Activated CD4-positive, alpha-beta memory T cell treated with anti-CD3 and anti-CD28 coated beads for 36 hours (primary cell): ENCODE data around the gene RNF11. TPM values are rescaled to one million over a fixed set of nuclear protein-coding genes. Genes with fewer than 3 reads are reported as not detected.
"Not testable (repeated sequence)": the region's sequence is repeated elsewhere in the genome, so short reads cannot be mapped to it uniquely, and the experiment has no call there.

Experiments
- CTCF ChIA-PET: fragments of 350-600 bp; sonication (Branson Sonifier 250); formaldehyde crosslinking; loops from one replicate; lab custom pipeline; 2021; ENCODE audit warnings: antibody characterized with exemption, inconsistent platforms; lab: Charles Lee
- POLR2A ChIA-PET: fragments of 350-600 bp; sonication (Branson Sonifier 250); formaldehyde crosslinking; loops from one replicate; lab custom pipeline; 2021; ENCODE audit warnings: antibody characterized with exemption; lab: Charles Lee
- DNase-seq: peaks from one replicate; pipeline ENCODE4 v3.0.0-alpha.2; 2020
- H3K27ac Mint-ChIP-seq: one replicate; pipeline ENCODE4 v1.8.0; 2021; ENCODE audit warnings: mixed read lengths
- H3K27me3 Mint-ChIP-seq: one replicate; pipeline ENCODE4 v1.8.0; 2021; ENCODE audit warnings: mixed read lengths
- H3K36me3 Mint-ChIP-seq: one replicate; pipeline ENCODE4 v1.8.0; 2021; ENCODE audit warnings: mixed read lengths
- H3K4me1 Mint-ChIP-seq: one replicate; pipeline ENCODE4 v1.8.0; 2021; ENCODE audit warnings: low read depth, mixed read lengths
- H3K4me3 Mint-ChIP-seq: one replicate; pipeline ENCODE4 v1.8.0; 2021; ENCODE audit warnings: mild to moderate bottlenecking, mixed read lengths
- H3K9me3 Mint-ChIP-seq: one replicate; pipeline ENCODE4 v1.8.0; 2021; ENCODE audit warnings: mixed read lengths
- intact Hi-C: fragments of 100-400 bp; cut with micrococcal nuclease; formaldehyde crosslinking; loops from one replicate; pipeline ENCODE4 v1.15.1; 2023
- total RNA-seq, 2 experiments: library from RNA; stranded (reverse); gene quantifications; one replicate each; pipeline ENCODE4 v1.2.3, GENCODE V29; 2021

Gene RNF11
- total RNA-seq, 2 experiments from 2014 or later = 26.3 to 31.9 TPM

- H3K27ac Mint-ChIP-seq = no peak overlapping the region
- H3K27me3 Mint-ChIP-seq = no peaks in the 10 kb centered on the region
- ChIA-PET POLR2A (interaction anchor here (1.0 kb wide), 1 partner anchor 11 kb away, joined by 3 read pairs; the partner anchor contains the start of gene RNF11), CTCF (no interaction called here)
- no peak for DNase-seq
- H3K4me3 Mint-ChIP-seq = no peak overlapping the region
- intact Hi-C loops = no loop called here
- no peaks in the 10 kb centered on the region for H3K9me3 Mint-ChIP-seq
- H3K4me1 Mint-ChIP-seq = peaks cover 36% of the 10 kb centered on the region
- peaks cover 4% of the 10 kb centered on the region for H3K36me3 Mint-ChIP-seq
Measured at GRCh38 chr1:51247022-51247421, 10.9 kb downstream of the RNF11 start.

- POLR2A ChIA-PET = interaction anchor here (1.0 kb wide), 1 partner anchor 12 kb away, joined by 3 read pairs; the partner anchor contains the start of gene RNF11
- no peak overlapping the region for H3K27ac Mint-ChIP-seq
- CTCF ChIA-PET = no interaction called here
- H3K4me3 Mint-ChIP-seq = no peak overlapping the region
- H3K27me3 Mint-ChIP-seq = no peaks in the 10 kb centered on the region
- no peak for DNase-seq
- peaks cover 6% of the 10 kb centered on the region for H3K36me3 Mint-ChIP-seq
- H3K9me3 Mint-ChIP-seq = no peaks in the 10 kb centered on the region
- intact Hi-C loops = no loop called here
- H3K4me1 Mint-ChIP-seq = peaks cover 40% of the 10 kb centered on the region
Measured at GRCh38 chr1:51247499-51247898, 11.4 kb downstream of the RNF11 start.

DNA sequence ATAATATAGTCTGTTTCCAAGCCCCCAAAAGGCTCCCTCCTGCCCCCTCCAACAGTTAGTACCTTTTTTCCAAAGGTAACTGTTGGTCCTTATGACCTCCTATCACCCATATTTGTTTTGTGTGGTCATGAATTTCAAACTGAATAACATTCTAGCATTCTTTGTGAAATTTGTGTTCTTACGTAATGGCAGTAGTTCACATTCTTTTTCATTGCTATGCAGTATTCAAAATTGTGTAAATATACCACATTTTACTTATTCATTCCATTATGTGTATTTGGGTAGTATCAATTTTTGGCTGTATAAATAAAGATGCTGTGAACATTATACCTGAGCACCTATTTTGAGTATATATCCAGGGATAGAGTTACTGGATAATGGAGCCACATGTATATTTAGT, 13.4 kb downstream of the RNF11 start:
- no peak overlapping the region for H3K27ac Mint-ChIP-seq
- intact Hi-C loops = no loop called here
- peaks cover 2% of the 10 kb centered on the region for H3K36me3 Mint-ChIP-seq
- DNase-seq = no peak
- H3K27me3 Mint-ChIP-seq = no peaks in the 10 kb centered on the region
- CTCF ChIA-PET = no interaction called here
- H3K4me3 Mint-ChIP-seq = no peak overlapping the region
- POLR2A ChIA-PET = no interaction called here
- H3K9me3 Mint-ChIP-seq = no peaks in the 10 kb centered on the region
- peaks cover 38% of the 10 kb centered on the region for H3K4me1 Mint-ChIP-seq

- not testable (repeated sequence) for H3K27ac Mint-ChIP-seq, H3K4me3 Mint-ChIP-seq
Measured at GRCh38 chr1:51250729-51251128, 14.7 kb downstream of the RNF11 start.

GRCh38 chr1:51251165-51251564, 15.1 kb downstream of the RNF11 start:
- POLR2A ChIA-PET, H3K27me3 Mint-ChIP-seq, DNase-seq, CTCF ChIA-PET, H3K36me3 Mint-ChIP-seq, intact Hi-C loops, H3K27ac Mint-ChIP-seq, H3K9me3 Mint-ChIP-seq, H3K4me3 Mint-ChIP-seq: not testable (repeated sequence)
- peaks cover 36% of the 10 kb centered on the region for H3K4me1 Mint-ChIP-seq

More at GRCh38 chr1:51250729-51251128, 14.7 kb downstream of the RNF11 start:
- intact Hi-C loops, H3K27me3 Mint-ChIP-seq, DNase-seq, CTCF ChIA-PET, POLR2A ChIA-PET, H3K9me3 Mint-ChIP-seq, H3K36me3 Mint-ChIP-seq: not testable (repeated sequence)
- peaks cover 36% of the 10 kb centered on the region for H3K4me1 Mint-ChIP-seq

GRCh38 chr1:51252366-51252765, 16.3 kb downstream of the RNF11 start:
- CTCF ChIA-PET = no interaction called here
- no peak overlapping the region for H3K4me3 Mint-ChIP-seq
- H3K9me3 Mint-ChIP-seq = no peaks in the 10 kb centered on the region
- intact Hi-C loops = no loop called here
- peaks cover 2% of the 10 kb centered on the region for H3K36me3 Mint-ChIP-seq
- peaks cover 28% of the 10 kb centered on the region for H3K4me1 Mint-ChIP-seq
- POLR2A ChIA-PET = no interaction called here
- no peak overlapping the region for H3K27ac Mint-ChIP-seq
- no peaks in the 10 kb centered on the region for H3K27me3 Mint-ChIP-seq
- no peak for DNase-seq

DNA sequence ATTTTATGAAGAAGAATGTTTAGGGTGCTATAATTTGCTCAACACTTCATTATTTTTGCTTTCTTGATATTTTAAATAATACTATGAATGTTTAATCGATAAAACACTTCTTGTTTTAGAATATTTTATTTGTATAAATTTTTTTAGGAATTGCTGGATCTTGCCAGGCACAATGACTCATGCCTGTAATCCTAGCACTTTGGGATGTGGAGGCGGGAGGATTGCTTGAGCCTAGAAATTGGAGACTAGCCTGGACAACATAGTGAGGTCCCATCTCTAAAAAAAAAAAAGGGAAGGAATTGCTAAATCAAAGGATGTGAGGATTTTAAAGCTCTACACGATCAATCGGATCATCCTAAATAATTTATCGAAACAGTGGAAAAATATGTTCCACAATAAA, 17.6 kb downstream of the RNF11 start:
- DNase-seq = no peak
- H3K36me3 Mint-ChIP-seq = peaks cover 2% of the 10 kb centered on the region
- CTCF ChIA-PET = no interaction called here
- H3K9me3 Mint-ChIP-seq = no peaks in the 10 kb centered on the region
- POLR2A ChIA-PET = interaction anchor here (0.7 kb wide), 1 partner anchor 11 kb away, joined by 3 read pairs; no protein-coding TSS in a partner anchor
- peaks cover 30% of the 10 kb centered on the region for H3K4me1 Mint-ChIP-seq
- H3K4me3 Mint-ChIP-seq = no peak overlapping the region
- H3K27me3 Mint-ChIP-seq = no peaks in the 10 kb centered on the region
- intact Hi-C loops = no loop called here
- H3K27ac Mint-ChIP-seq = no peak overlapping the region

GRCh38 chr1:51255331-51255730, 19.3 kb downstream of the RNF11 start:
- ChIA-PET CTCF (interaction anchor here (0.6 kb wide), 1 partner anchor 42 kb away, joined by 3 read pairs; no protein-coding TSS in a partner anchor), POLR2A (no interaction called here)
- no peak overlapping the region for H3K27ac Mint-ChIP-seq
- H3K27me3 Mint-ChIP-seq = no peaks in the 10 kb centered on the region
- no peak for DNase-seq
- H3K36me3 Mint-ChIP-seq = peaks cover 2% of the 10 kb centered on the region
- no peak overlapping the region for H3K4me3 Mint-ChIP-seq
- intact Hi-C loops = no loop called here
- no peaks in the 10 kb centered on the region for H3K9me3 Mint-ChIP-seq
- peaks cover 42% of the 10 kb centered on the region for H3K4me1 Mint-ChIP-seq

GRCh38 chr1:51263147-51263877, 27.2 kb downstream of the RNF11 start:
- no peaks in the 10 kb centered on the region for H3K9me3 Mint-ChIP-seq
- intact Hi-C loops = no loop called here
- ChIA-PET POLR2A (no interaction called here), CTCF (interaction anchor here (1.3 kb wide), 1 partner anchor 72 kb away, joined by 3 read pairs; no protein-coding TSS in a partner anchor)
- no peak for DNase-seq
- H3K27ac Mint-ChIP-seq = no peak overlapping the region
- no peak overlapping the region for H3K4me3 Mint-ChIP-seq
- H3K36me3 Mint-ChIP-seq = no peaks in the 10 kb centered on the region
- H3K4me1 Mint-ChIP-seq = peaks cover 73% of the 10 kb centered on the region
- no peaks in the 10 kb centered on the region for H3K27me3 Mint-ChIP-seq

GRCh38 chr1:51264451-51264850, 28.4 kb downstream of the RNF11 start:
- peaks cover 2% of the 10 kb centered on the region for H3K36me3 Mint-ChIP-seq
- intact Hi-C loops = no loop called here
- ChIA-PET POLR2A (no interaction called here), CTCF (no interaction called here)
- no peak for DNase-seq
- no peak overlapping the region for H3K27ac Mint-ChIP-seq
- H3K27me3 Mint-ChIP-seq = no peaks in the 10 kb centered on the region
- H3K9me3 Mint-ChIP-seq = no peaks in the 10 kb centered on the region
- H3K4me1 Mint-ChIP-seq = peaks cover 67% of the 10 kb centered on the region
- H3K4me3 Mint-ChIP-seq = no peak overlapping the region

- CTCF ChIA-PET = no interaction called here
- DNase-seq = no peak
- POLR2A ChIA-PET = no interaction called here
- H3K27me3 Mint-ChIP-seq = no peaks in the 10 kb centered on the region
- H3K4me3 Mint-ChIP-seq = no peak overlapping the region
- intact Hi-C loops = no loop called here
- H3K36me3 Mint-ChIP-seq = peaks cover 5% of the 10 kb centered on the region
- H3K9me3 Mint-ChIP-seq = no peaks in the 10 kb centered on the region
- peaks cover 58% of the 10 kb centered on the region for H3K4me1 Mint-ChIP-seq
- no peak overlapping the region for H3K27ac Mint-ChIP-seq
Measured at GRCh38 chr1:51265618-51266017, 29.5 kb downstream of the RNF11 start.

DNA sequence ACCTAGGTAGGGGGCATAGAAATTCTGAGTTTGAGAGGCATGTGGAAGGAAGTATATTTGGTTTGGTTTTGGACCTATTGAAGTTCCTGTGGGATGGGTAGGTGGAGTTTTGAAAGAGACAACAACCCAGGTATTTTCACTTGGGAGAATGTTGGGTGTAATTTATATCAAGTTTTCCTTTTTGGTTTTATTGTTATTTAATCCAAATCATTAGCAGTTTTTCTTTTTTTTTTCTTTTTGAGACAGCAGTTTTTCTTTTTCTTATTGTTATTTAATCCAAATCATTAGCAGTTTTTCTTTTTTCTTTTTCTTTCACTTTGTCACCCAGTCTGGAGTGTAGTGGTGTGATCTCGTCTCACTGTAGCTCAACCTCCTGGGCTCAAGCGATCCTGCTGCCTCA, 30.1 kb downstream of the RNF11 start:
- H3K9me3 Mint-ChIP-seq = no peaks in the 10 kb centered on the region
- H3K36me3 Mint-ChIP-seq = peaks cover 9% of the 10 kb centered on the region
- CTCF ChIA-PET = interaction anchor here (3.7 kb wide), 1 partner anchor 31 kb away, joined by 17 read pairs; no protein-coding TSS in a partner anchor
- H3K4me1 Mint-ChIP-seq = peaks cover 54% of the 10 kb centered on the region
- no peak overlapping the region for H3K27ac Mint-ChIP-seq
- intact Hi-C loops = no loop called here
- H3K27me3 Mint-ChIP-seq = no peaks in the 10 kb centered on the region
- H3K4me3 Mint-ChIP-seq = no peak overlapping the region
- no peak for DNase-seq
- POLR2A ChIA-PET = no interaction called here

DNA sequence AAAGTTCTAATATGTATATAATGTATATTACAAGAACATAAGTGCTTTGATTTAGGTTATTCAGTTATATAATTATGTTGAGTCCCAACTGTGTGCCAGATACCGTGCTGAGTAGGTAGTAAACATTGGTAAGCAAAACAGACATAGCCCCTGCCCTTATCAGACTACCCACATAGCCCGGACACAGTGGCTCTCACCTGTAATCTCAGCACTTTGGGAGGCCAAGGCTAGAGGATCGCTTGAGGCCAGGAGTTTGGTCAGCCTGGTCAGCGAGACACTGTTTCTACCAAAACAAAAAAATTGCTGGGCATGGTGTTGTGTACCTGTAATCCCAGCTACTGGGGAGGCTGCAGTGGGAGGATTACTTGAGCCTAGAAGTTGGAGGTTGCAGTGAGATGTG, 30.7 kb downstream of the RNF11 start:
- no peak overlapping the region for H3K4me3 Mint-ChIP-seq

More for the DNA sequence above, 30.7 kb downstream of the RNF11 start:
- Mint-ChIP-seq H3K27ac (no peak overlapping the region), H3K36me3 (peaks cover 12% of the 10 kb centered on the region), H3K27me3 (no peaks in the 10 kb centered on the region), H3K9me3 (no peaks in the 10 kb centered on the region), H3K4me1 (peaks cover 47% of the 10 kb centered on the region)
- POLR2A ChIA-PET = no interaction called here
- intact Hi-C loops = no loop called here
- DNase-seq = no peak
- CTCF ChIA-PET = interaction anchor here (1.1 to 3.7 kb wide), 2 partner anchors 10 to 30 kb away, joined by 4 to 17 read pairs; no protein-coding TSS in a partner anchor
